Karpas-422 (cell line): Measurements from ENCODE around the gene NEDD4L. TPM values are rescaled to one million over a fixed set of nuclear protein-coding genes. Genes with fewer than 3 reads are reported as not detected.

Experiments used
- DNase-seq: peaks from one replicate; pipeline ENCODE4 v3.0.0-alpha.2; 2015
- H2AFZ ChIP-seq: fragments of 200-600 bp; sonication (generic); 2 replicates; pipeline ENCODE4 v1.6.1; 2014; ENCODE audit warnings: antibody characterized with exemption, low read length, mixed read lengths
- H3K27ac ChIP-seq: fragments of 200-600 bp; sonication (generic); 2 replicates; pipeline ENCODE4 v1.5.1; 2014; ENCODE audit warnings: mild to moderate bottlenecking, low read length, moderate library complexity
- H3K27me3 ChIP-seq: fragments of 200-600 bp; sonication (generic); 2 replicates; pipeline ENCODE4 v1.6.1; 2014; ENCODE audit warnings: low read length, mixed read lengths
- H3K36me3 ChIP-seq: fragments of 200-600 bp; sonication (generic); 2 replicates; pipeline ENCODE4 v1.6.1; 2014; ENCODE audit warnings: low read length, mixed read lengths; ENCODE audit not compliant: insufficient read depth
- H3K4me1 ChIP-seq: fragments of 200-600 bp; sonication (generic); 2 replicates; pipeline ENCODE4 v1.6.1; 2014; ENCODE audit warnings: mild to moderate bottlenecking, low read length, mixed read lengths
- H3K4me2 ChIP-seq: fragments of 200-600 bp; sonication (generic); 2 replicates; pipeline ENCODE4 v1.6.1; 2014; ENCODE audit warnings: low read length, low read depth, mild to moderate bottlenecking; ENCODE audit not compliant: poor library complexity, severe bottlenecking
- H3K4me3 ChIP-seq: fragments of 200-600 bp; sonication (generic); 2 replicates; pipeline ENCODE4 v1.5.1; 2014; ENCODE audit warnings: mild to moderate bottlenecking, antibody characterized with exemption, low read length, mixed read lengths
- H3K79me2 ChIP-seq: fragments of 200-600 bp; sonication (generic); 2 replicates; pipeline ENCODE4 v1.6.1; 2014; ENCODE audit warnings: mild to moderate bottlenecking, low read length, mixed read lengths
- H3K9ac ChIP-seq: fragments of 200-600 bp; sonication (generic); 2 replicates; pipeline ENCODE4 v1.6.0; 2014; ENCODE audit warnings: low read length
- H3K9me2 ChIP-seq: fragments of 200-600 bp; sonication (generic), shearing (Covaris generic); replicated peaks from 2 replicates; pipeline ENCODE4 v1.6.0; 2014; ENCODE audit warnings: mild to moderate bottlenecking, low read length, moderate library complexity; ENCODE audit not compliant: insufficient read depth
- H3K9me3 ChIP-seq: fragments of 300-700, 200-600 bp; sonication (generic); 2 replicates; pipeline ENCODE4 v1.6.1; 2014; ENCODE audit warnings: low read length, mixed read lengths
- H4K20me1 ChIP-seq: fragments of 200-600 bp; sonication (generic); 2 replicates; pipeline ENCODE4 v1.6.1; 2014; ENCODE audit warnings: mild to moderate bottlenecking, antibody characterized with exemption, low read length, low read depth; ENCODE audit not compliant: insufficient read depth
- total RNA-seq: library from RNA; depleted of rRNA; stranded (reverse); fragments of >200 nt; shearing (Covaris generic); gene quantifications from 2 replicates; pipeline ENCODE4 v1.2.3, GENCODE V29; 2014; ENCODE audit warnings: low replicate concordance

NEDD4L gene
- total RNA-seq, 1 experiment from 2014 or later: 17.1 TPM

DNA sequence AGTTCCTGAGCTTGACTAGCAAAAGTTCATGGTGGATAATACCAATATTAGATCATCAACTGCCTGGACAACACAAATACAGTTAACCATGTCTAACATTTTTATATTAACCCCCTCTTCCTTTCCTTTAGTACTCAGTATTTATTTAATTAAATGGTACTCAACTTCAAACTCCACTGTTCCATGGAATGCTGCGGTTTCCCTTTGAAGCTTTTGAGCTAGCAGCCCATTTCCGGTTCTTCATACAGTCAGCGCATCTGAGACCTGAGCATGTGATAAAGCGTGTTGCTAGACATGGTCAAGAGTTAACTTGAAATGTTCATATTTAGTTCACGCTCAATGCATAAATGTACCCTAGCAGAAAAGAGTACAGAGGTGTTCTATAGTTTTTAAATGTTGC is 306.5 kb downstream of the NEDD4L start:
- Histone ChIP-seq H3K27me3 (no peaks in the 10 kb centered on the region), H3K9me3 (no peaks in the 10 kb centered on the region), H2AFZ (no peak overlapping the region), H3K9me2 (no peaks in the 10 kb centered on the region), H3K9ac (no peak overlapping the region), H3K4me1 (no peaks in the 10 kb centered on the region), H3K4me3 (no peak overlapping the region), H3K79me2 (no peaks in the 10 kb centered on the region), H4K20me1 (no peaks in the 10 kb centered on the region; the same call in 1 of the 2 replicates), H3K27ac (no peak overlapping the region), H3K4me2 (no peak overlapping the region), H3K36me3 (no peaks in the 10 kb centered on the region)
- DNase-seq: no peak

DNA sequence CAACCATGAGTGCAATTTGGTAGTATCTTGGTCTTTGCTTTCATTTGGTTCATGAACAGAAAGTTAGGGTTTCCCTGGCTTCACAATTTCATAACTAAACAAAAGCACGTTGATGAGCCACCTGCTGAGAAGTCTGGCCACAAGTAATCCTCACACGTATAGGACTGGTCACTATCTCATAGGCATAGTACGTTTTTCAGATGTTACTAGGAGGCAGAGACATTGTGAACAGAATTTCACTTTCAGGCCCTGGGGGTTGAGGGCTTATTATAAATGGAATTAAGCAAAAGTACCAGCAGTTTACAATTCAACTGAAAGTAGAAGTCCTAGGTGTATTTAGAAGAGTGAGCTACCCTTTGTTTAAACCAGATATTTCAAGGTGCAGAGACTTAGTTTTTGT is 307.8 kb downstream of the NEDD4L start:
- H3K4me3 ChIP-seq: no peak overlapping the region
- DNase-seq: no peak
- no peaks in the 10 kb centered on the region for H3K27me3 ChIP-seq
- no peaks in the 10 kb centered on the region for H3K9me2 ChIP-seq
- no peak overlapping the region for H3K9ac ChIP-seq
- no peaks in the 10 kb centered on the region for H3K36me3 ChIP-seq
- no peak overlapping the region for H3K27ac ChIP-seq
- H4K20me1 ChIP-seq: no peaks in the 10 kb centered on the region; the same call in 1 of the 2 replicates
- H3K4me2 ChIP-seq: no peak overlapping the region
- H3K9me3 ChIP-seq: no peaks in the 10 kb centered on the region
- no peaks in the 10 kb centered on the region for H3K4me1 ChIP-seq
- H2AFZ ChIP-seq: no peak overlapping the region
- no peaks in the 10 kb centered on the region for H3K79me2 ChIP-seq

DNA sequence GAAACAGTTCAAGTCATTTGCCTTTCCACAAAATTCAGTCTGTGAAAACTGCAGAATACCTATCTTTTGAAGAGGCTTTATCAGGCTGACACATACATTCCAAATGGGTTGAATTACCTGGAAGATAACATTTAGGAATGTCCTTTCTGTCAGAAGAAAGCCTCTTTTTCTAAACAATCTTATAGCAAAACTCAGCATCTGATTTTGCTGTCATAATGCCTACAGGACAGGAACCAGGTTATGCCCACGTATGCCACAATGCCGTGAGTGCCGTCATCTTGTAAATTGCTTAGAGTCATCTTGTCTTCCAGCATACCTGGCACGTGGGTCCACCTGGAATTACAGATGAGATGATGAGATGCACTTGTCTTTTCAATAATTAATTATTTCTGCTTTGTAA is 309.6 kb downstream of the NEDD4L start:
- Histone ChIP-seq H3K4me3 (no peak overlapping the region), H3K9me2 (no peaks in the 10 kb centered on the region), H3K4me2 (no peak overlapping the region), H3K9ac (no peak overlapping the region), H4K20me1 (no peaks in the 10 kb centered on the region; the same call in 1 of the 2 replicates), H3K79me2 (no peaks in the 10 kb centered on the region), H3K4me1 (no peaks in the 10 kb centered on the region), H3K27me3 (no peaks in the 10 kb centered on the region), H2AFZ (no peak overlapping the region), H3K36me3 (no peaks in the 10 kb centered on the region), H3K9me3 (no peaks in the 10 kb centered on the region), H3K27ac (no peak overlapping the region)
- no peak for DNase-seq

DNA sequence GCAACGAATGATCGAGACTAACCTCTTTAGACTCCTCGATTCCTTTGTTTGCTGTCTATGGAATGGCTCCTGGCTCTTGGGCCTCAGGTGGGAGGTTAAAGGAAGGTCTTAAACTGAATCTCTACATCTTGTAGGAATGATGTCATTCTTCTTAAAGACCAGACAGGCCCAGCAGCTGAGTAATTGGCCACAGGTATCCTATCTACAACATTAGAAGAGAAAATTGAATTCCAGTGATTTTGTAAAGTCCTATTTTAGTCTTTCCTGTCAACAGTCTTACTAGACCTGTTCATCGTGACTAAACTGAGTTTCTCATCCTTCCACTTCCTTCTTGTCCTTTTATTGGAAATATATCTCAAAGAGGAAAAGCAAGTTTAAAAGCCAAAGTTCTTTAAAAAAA is 310.0 kb downstream of the NEDD4L start:
- Histone ChIP-seq H3K4me1 (no peaks in the 10 kb centered on the region), H3K9me2 (no peaks in the 10 kb centered on the region), H3K4me3 (no peak overlapping the region), H2AFZ (no peak overlapping the region), H3K27me3 (no peaks in the 10 kb centered on the region), H3K9ac (no peak overlapping the region), H3K27ac (no peak overlapping the region), H3K9me3 (no peaks in the 10 kb centered on the region), H3K4me2 (no peak overlapping the region), H4K20me1 (no peaks in the 10 kb centered on the region; the same call in 1 of the 2 replicates), H3K36me3 (no peaks in the 10 kb centered on the region), H3K79me2 (no peaks in the 10 kb centered on the region)
- DNase-seq: no peak

DNA sequence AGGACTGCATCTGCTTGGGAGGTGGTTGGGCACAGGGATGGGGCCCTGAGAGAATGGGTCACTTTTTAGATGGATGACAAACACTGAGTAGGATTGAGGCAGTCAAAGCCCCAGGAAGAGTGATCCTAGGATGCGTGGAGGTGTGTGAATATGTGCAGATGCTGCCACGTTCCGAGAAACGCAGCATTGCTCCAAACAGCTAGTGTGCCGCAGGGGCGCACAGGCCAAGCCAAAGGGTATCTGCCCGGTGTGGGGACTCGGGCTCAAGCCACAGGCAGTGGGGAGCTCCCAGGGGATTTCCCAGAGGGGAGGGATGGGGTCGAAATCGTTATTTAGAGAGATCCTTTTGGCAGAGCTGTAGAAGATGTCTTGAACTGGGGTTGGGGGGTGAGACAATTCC is 310.8 kb downstream of the NEDD4L start:
- no peaks in the 10 kb centered on the region for H3K4me1 ChIP-seq
- DNase-seq: no peak
- no peaks in the 10 kb centered on the region for H3K9me2 ChIP-seq

DNA sequence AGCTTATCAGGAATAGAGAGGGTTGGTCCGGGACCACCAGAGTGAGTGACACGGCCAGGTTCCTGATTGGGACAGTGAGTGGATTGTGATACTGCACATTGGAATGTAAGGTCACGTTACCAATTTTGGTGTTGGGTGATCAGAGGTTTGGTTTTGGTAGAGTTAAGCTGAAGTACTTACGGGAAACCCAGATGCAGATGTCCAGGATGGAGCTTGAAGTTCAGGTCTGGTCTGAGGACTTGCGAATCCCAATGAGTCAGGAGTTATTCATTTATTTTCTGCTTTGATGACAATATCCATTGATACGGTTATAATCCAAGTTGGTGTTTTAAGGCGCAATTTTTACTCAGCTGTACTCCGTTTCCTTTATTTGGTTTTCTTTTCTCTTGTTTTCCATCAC is 311.2 kb downstream of the NEDD4L start:
- no peak overlapping the region for H3K4me3 ChIP-seq
- no peak overlapping the region for H3K9ac ChIP-seq
- no peak for DNase-seq
- H4K20me1 ChIP-seq: no peaks in the 10 kb centered on the region
- no peaks in the 10 kb centered on the region for H3K9me2 ChIP-seq
- H3K79me2 ChIP-seq: no peaks in the 10 kb centered on the region
- no peaks in the 10 kb centered on the region for H3K27me3 ChIP-seq
- no peaks in the 10 kb centered on the region for H3K4me1 ChIP-seq
- no peaks in the 10 kb centered on the region for H3K36me3 ChIP-seq
- no peaks in the 10 kb centered on the region for H3K9me3 ChIP-seq
- H3K4me2 ChIP-seq: no peak overlapping the region
- H2AFZ ChIP-seq: no peak overlapping the region
- no peak overlapping the region for H3K27ac ChIP-seq

More for the DNA sequence above, 310.8 kb downstream of the NEDD4L start:
- H3K9me3 ChIP-seq: no peaks in the 10 kb centered on the region
- no peak overlapping the region for H2AFZ ChIP-seq
- H3K4me2 ChIP-seq: no peak overlapping the region
- no peaks in the 10 kb centered on the region for H3K36me3 ChIP-seq
- H3K79me2 ChIP-seq: no peaks in the 10 kb centered on the region
- no peak overlapping the region for H3K4me3 ChIP-seq
- no peak overlapping the region for H3K9ac ChIP-seq
- H3K27me3 ChIP-seq: no peaks in the 10 kb centered on the region
- no peaks in the 10 kb centered on the region for H4K20me1 ChIP-seq
- H3K27ac ChIP-seq: no peak overlapping the region

DNA sequence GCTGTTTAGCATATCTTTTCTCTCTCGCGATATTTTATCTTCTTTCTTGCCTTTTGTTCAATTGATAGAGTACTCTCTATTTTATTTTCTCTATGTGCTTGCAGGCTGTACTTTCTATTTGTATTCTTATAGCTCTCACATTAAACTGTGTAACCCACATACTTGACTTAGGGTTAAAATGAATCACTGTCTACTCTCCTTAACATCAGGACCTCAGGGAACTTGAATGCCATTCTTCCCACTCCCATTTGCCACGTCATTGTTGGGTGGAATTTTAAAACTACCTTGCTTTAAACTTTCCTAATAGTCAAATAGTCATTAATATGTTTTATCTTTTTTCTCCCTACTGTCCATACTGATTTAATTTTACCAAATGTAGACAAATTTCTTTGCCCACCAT is 315.2 kb downstream of the NEDD4L start:
- H3K9me2 ChIP-seq: no peaks in the 10 kb centered on the region
- no peaks in the 10 kb centered on the region for H3K9me3 ChIP-seq
- H3K4me2 ChIP-seq: no peak overlapping the region
- H3K27me3 ChIP-seq: no peaks in the 10 kb centered on the region
- no peak overlapping the region for H3K9ac ChIP-seq
- H2AFZ ChIP-seq: no peak overlapping the region
- H3K27ac ChIP-seq: no peak overlapping the region
- no peaks in the 10 kb centered on the region for H3K4me1 ChIP-seq
- H3K36me3 ChIP-seq: no peaks in the 10 kb centered on the region
- H3K4me3 ChIP-seq: no peak overlapping the region
- H3K79me2 ChIP-seq: no peaks in the 10 kb centered on the region
- no peak for DNase-seq
- H4K20me1 ChIP-seq: no peaks in the 10 kb centered on the region

DNA sequence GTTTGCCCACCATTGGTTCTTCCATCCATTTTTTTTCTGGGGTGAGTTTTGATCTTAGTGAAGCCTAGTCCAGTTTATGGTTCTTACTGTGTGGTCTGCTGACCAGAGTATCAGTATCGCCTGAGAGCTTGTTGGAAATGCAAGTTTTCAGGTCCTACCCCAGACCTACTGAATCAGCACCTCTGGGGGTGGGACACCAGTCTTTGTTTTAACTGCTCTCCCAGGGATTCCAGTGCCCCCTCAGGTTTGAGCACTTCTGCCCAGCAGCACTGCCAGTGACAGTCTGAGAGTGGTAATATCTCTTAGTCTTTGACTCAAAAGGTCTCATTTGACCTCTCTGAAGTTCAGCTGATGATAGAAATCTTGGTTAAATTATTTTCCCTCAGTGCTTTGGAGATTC is 315.6 kb downstream of the NEDD4L start:
- Histone ChIP-seq H4K20me1 (no peaks in the 10 kb centered on the region), H3K9me3 (no peaks in the 10 kb centered on the region), H3K36me3 (no peaks in the 10 kb centered on the region), H3K4me1 (no peaks in the 10 kb centered on the region), H3K79me2 (no peaks in the 10 kb centered on the region), H3K9me2 (no peaks in the 10 kb centered on the region), H3K4me2 (no peak overlapping the region), H3K27me3 (no peaks in the 10 kb centered on the region), H2AFZ (no peak overlapping the region), H3K4me3 (no peak overlapping the region), H3K9ac (no peak overlapping the region), H3K27ac (no peak overlapping the region)
- no peak for DNase-seq

DNA sequence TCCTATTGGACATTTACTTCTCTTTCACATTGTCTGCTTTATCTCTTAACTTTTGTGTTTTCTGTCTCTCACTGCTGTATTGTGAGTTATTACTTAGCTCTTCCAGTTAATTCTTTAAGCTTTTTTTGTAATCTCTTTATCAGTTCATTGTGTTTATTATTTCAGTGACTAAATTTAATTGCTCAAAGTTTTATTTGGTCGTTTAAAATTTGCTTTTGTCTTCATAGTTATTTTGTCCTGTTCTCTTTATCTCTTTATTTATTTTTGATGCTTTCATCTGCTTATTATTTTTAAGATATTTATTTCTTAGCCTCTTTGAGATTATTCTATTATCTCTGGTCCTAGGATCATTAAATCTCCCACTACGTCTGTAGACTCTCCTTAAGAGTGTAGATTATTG is 316.3 kb downstream of the NEDD4L start:
- Histone ChIP-seq H3K4me3 (no peak overlapping the region), H3K79me2 (no peaks in the 10 kb centered on the region), H3K9ac (no peak overlapping the region), H3K4me2 (no peak overlapping the region), H3K27ac (no peak overlapping the region), H3K27me3 (no peaks in the 10 kb centered on the region), H3K9me2 (no peaks in the 10 kb centered on the region), H4K20me1 (no peaks in the 10 kb centered on the region), H3K9me3 (no peaks in the 10 kb centered on the region), H2AFZ (no peak overlapping the region), H3K4me1 (no peaks in the 10 kb centered on the region), H3K36me3 (no peaks in the 10 kb centered on the region)
- no peak for DNase-seq
